Middle frontal gyrus (tissue), 1 donor: ENCODE results near the gene RPRD2.

Experiments used
- DNase-seq: peaks from one replicate; pipeline ENCODE4 v3.0.0-alpha.2; 2015; ENCODE audit warnings: low spot score; ENCODE audit errors: extremely low spot score

The RPRD2 gene

GRCh38 chr1:150469291-150469690, 105.3 kb downstream of the RPRD2 start:
- DNase-seq = no peak

- DNase-seq = no peak
These were observed 108.8 kb downstream of the RPRD2 start for GRCh38 chr1:150472601-150473200.

GRCh38 chr1:150473659-150474058, 109.7 kb downstream of the RPRD2 start:
- DNase-seq = no peak

- DNase-seq = no peak
These were observed 110.9 kb downstream of the RPRD2 start for GRCh38 chr1:150474869-150475268.

GRCh38 chr1:150476754-150477153, 112.8 kb downstream of the RPRD2 start:
- no peak for DNase-seq

GRCh38 chr1:150477320-150477719, 113.4 kb downstream of the RPRD2 start:
- DNase-seq = no peak

GRCh38 chr1:150477733-150478132, 113.8 kb downstream of the RPRD2 start:
- no peak for DNase-seq

GRCh38 chr1:150479370-150479769, 115.4 kb downstream of the RPRD2 start:
- DNase-seq = no peak

- DNase-seq = no peak
These were observed 116.0 kb downstream of the RPRD2 start for GRCh38 chr1:150479927-150480352.

- DNase-seq = no peak
These were observed 120.5 kb downstream of the RPRD2 start for GRCh38 chr1:150484431-150484830.

- DNase-seq = no peak
These were observed 120.9 kb downstream of the RPRD2 start for GRCh38 chr1:150484861-150485260.

GRCh38 chr1:150486966-150487762, 123.2 kb downstream of the RPRD2 start, which contains the start of gene TARS2:
TSS of gene TARS2 (plus strand) at chr1:150487419. CDS start at chr1:150487451, 32 bp downstream.
- DNase-seq = peak; percentile 97

GRCh38 chr1:150487763-150488115, 123.8 kb downstream of the RPRD2 start:
- DNase-seq = no peak

GRCh38 chr1:150493175-150493574, 129.2 kb downstream of the RPRD2 start:
- no peak for DNase-seq

- no peak for DNase-seq
These were observed 134.4 kb downstream of the RPRD2 start for GRCh38 chr1:150498342-150498741.

GRCh38 chr1:150505431-150505830, 141.5 kb downstream of the RPRD2 start:
- DNase-seq = no peak

GRCh38 chr1:150507912-150508864, 144.2 kb downstream of the RPRD2 start, which contains the start of gene ECM1:
TSS of gene ECM1 (plus strand) at chr1:150508109. CDS start at chr1:150508210, 101 bp downstream.
- DNase-seq = no peak

- no peak for DNase-seq
These were observed 145.0 kb downstream of the RPRD2 start for GRCh38 chr1:150508982-150509381.

GRCh38 chr1:150511551-150511950, 147.6 kb downstream of the RPRD2 start:
- no peak for DNase-seq

- DNase-seq = no peak
These were observed 148.2 kb downstream of the RPRD2 start for GRCh38 chr1:150511985-150512660.

- DNase-seq = no peak
These were observed 148.9 kb downstream of the RPRD2 start for GRCh38 chr1:150512846-150513245.
